ENCODE results near the gene MIPOL1. TPM values are rescaled to one million over a fixed set of nuclear protein-coding genes. Genes with fewer than 3 reads are reported as not detected.

Gene MIPOL1
- total RNA-seq, 1 donor from 2014 or later: 8.9 TPM

- intact Hi-C loops (cut with micrococcal nuclease): no loop called here
- no peaks in the 10 kb centered on the region for H3K9me3 ChIP-seq (replicated peaks)
- no peak overlapping the region for H3K27ac ChIP-seq (replicated peaks)
- no peak for TF ChIP-seq CTCF (IDR thresholded peaks at IDR 0.05; ENCODE audit: borderline replicate concordance)
- no peak overlapping the region for H3K4me3 ChIP-seq
- no peak for DNase-seq
- H3K36me3 ChIP-seq: no peaks in the 10 kb centered on the region
- H3K27me3 ChIP-seq (ENCODE audit: low read depth): no peaks in the 10 kb centered on the region
- H3K4me1 ChIP-seq: no peaks in the 10 kb centered on the region
These were observed 231.9 kb downstream of the MIPOL1 start for GRCh38 chr14:37429618-37430017.

- DNase-seq: no peak
- Histone ChIP-seq H3K9me3 (replicated peaks) (no peaks in the 10 kb centered on the region), H3K4me3 (no peak overlapping the region), H3K4me1 (no peaks in the 10 kb centered on the region), H3K27ac (replicated peaks) (no peak overlapping the region), H3K27me3 (ENCODE audit: low read depth) (no peaks in the 10 kb centered on the region), H3K36me3 (no peaks in the 10 kb centered on the region)
- intact Hi-C loops (cut with micrococcal nuclease): no loop called here
- no peak for TF ChIP-seq CTCF (IDR thresholded peaks at IDR 0.05; ENCODE audit: borderline replicate concordance)
These were observed 237.1 kb downstream of the MIPOL1 start for GRCh38 chr14:37434867-37435266.

- Histone ChIP-seq H3K36me3 (no peaks in the 10 kb centered on the region), H3K27me3 (ENCODE audit: low read depth) (no peaks in the 10 kb centered on the region), H3K9me3 (replicated peaks) (no peaks in the 10 kb centered on the region), H3K4me3 (no peak overlapping the region), H3K27ac (replicated peaks) (no peak overlapping the region), H3K4me1 (no peaks in the 10 kb centered on the region)
- no peak for DNase-seq
- TF ChIP-seq CTCF (IDR thresholded peaks at IDR 0.05; ENCODE audit: borderline replicate concordance): no peak
- intact Hi-C loops (cut with micrococcal nuclease): no loop called here
These were observed 238.8 kb downstream of the MIPOL1 start for GRCh38 chr14:37436519-37436918.

- no peak for DNase-seq
- no peak for TF ChIP-seq CTCF (IDR thresholded peaks at IDR 0.05; ENCODE audit: borderline replicate concordance)
- Histone ChIP-seq H3K36me3 (no peaks in the 10 kb centered on the region), H3K27ac (replicated peaks) (no peak overlapping the region), H3K4me3 (no peak overlapping the region), H3K27me3 (ENCODE audit: low read depth) (no peaks in the 10 kb centered on the region), H3K9me3 (replicated peaks) (no peaks in the 10 kb centered on the region), H3K4me1 (no peaks in the 10 kb centered on the region)
- intact Hi-C loops (cut with micrococcal nuclease): no loop called here
These were observed 239.8 kb downstream of the MIPOL1 start for GRCh38 chr14:37437490-37437889.

GRCh38 chr14:37438444-37438843 lies 240.7 kb downstream of the MIPOL1 start:
- Histone ChIP-seq H3K27me3 (ENCODE audit: low read depth) (no peaks in the 10 kb centered on the region), H3K27ac (replicated peaks) (no peak overlapping the region), H3K4me1 (no peaks in the 10 kb centered on the region), H3K4me3 (no peak overlapping the region), H3K9me3 (replicated peaks) (no peaks in the 10 kb centered on the region), H3K36me3 (no peaks in the 10 kb centered on the region)
- TF ChIP-seq CTCF (IDR thresholded peaks at IDR 0.05; ENCODE audit: borderline replicate concordance): no peak
- no peak for DNase-seq
- intact Hi-C loops (cut with micrococcal nuclease): no loop called here

- DNase-seq: no peak
- Histone ChIP-seq H3K4me1 (no peaks in the 10 kb centered on the region), H3K4me3 (no peak overlapping the region), H3K27ac (replicated peaks) (no peak overlapping the region), H3K27me3 (ENCODE audit: low read depth) (no peaks in the 10 kb centered on the region), H3K9me3 (replicated peaks) (peaks cover 6% of the 10 kb centered on the region), H3K36me3 (no peaks in the 10 kb centered on the region)
- no peak for TF ChIP-seq CTCF (IDR thresholded peaks at IDR 0.05; ENCODE audit: borderline replicate concordance)
- intact Hi-C loops (cut with micrococcal nuclease): no loop called here
These were observed 245.7 kb downstream of the MIPOL1 start for GRCh38 chr14:37443461-37443860.
